IMR-90 (cell line): ENCODE measurements around the gene EPHB1. TPM values are rescaled to one million over a fixed set of nuclear protein-coding genes. Genes with fewer than 3 reads are reported as not detected.

ENCODE experiments used
- ATAC-seq: fragments of 200-7000 bp; cut with Tn5 transposase; 2 replicates; pipeline ENCODE4 v1.9.1; 2020; ENCODE audit warnings: low read depth, mild to moderate bottlenecking, moderate library complexity
- BruUV-seq: library from RNA; stranded (reverse); fragments of 400-500 nt; replicated peaks from 2 replicates; lab custom pipeline; 2021; lab: Mats Ljungman, UMichigan
- CTCF ChIA-PET: fragments of 300-600 bp; formaldehyde crosslinking; extraction: SDS; loops from one replicate; lab custom pipeline; 2021; ENCODE audit warnings: antibody characterized with exemption; lab: Yijun Ruan, JAX
- POLR2A ChIA-PET: fragments of 300-600 bp; sonication (Branson Sonifier 250); formaldehyde crosslinking; loops from one replicate; lab custom pipeline; 2022; ENCODE audit warnings: antibody characterized with exemption; ENCODE audit not compliant: unreplicated experiment; lab: Charles Lee
- DNase-seq: peaks from one replicate; pipeline ENCODE4 v3.0.0; 2013
- H2AFZ ChIP-seq: replicated peaks from 2 replicates; pipeline ENCODE3; 2013; ENCODE audit warnings: low read length, mild to moderate bottlenecking; ENCODE audit not compliant: poor library complexity
- H2AK5ac ChIP-seq: 2 replicates; pipeline ENCODE4 v1.6.1; 2013; ENCODE audit warnings: low read depth, low read length, inconsistent platforms
- H2AK9ac ChIP-seq: replicated peaks from 2 replicates; pipeline ENCODE3; 2013; ENCODE audit warnings: mild to moderate bottlenecking, low read depth, low read length, moderate library complexity; ENCODE audit not compliant: poor library complexity
- H2BK120ac ChIP-seq: 2 replicates; pipeline ENCODE4 v1.6.1; 2013; ENCODE audit warnings: low read depth, low read length, inconsistent platforms
- H2BK15ac ChIP-seq: 3 replicates; pipeline ENCODE4 v1.6.1; 2013; ENCODE audit warnings: low read depth, low read length, inconsistent platforms
- H2BK20ac ChIP-seq: 2 replicates; pipeline ENCODE4 v1.6.1; 2013; ENCODE audit warnings: low read depth, mild to moderate bottlenecking, inconsistent platforms, low read length, moderate library complexity
- H2BK5ac ChIP-seq: 2 replicates; pipeline ENCODE4 v1.6.1; 2013; ENCODE audit warnings: mild to moderate bottlenecking, low read depth, low read length, inconsistent platforms; ENCODE audit not compliant: poor library complexity, severe bottlenecking
- H3K14ac ChIP-seq: replicated peaks from 2 replicates; pipeline ENCODE4 v1.6.1; 2013; ENCODE audit warnings: low read depth, low read length, inconsistent platforms
- H3K18ac ChIP-seq: 2 replicates; pipeline ENCODE4 v1.6.1; 2013; ENCODE audit warnings: low read depth, low read length, control low read depth
- H3K23ac ChIP-seq: 2 replicates; pipeline ENCODE4 v1.6.1; 2013; ENCODE audit warnings: low read depth, low read length, inconsistent platforms
- H3K27ac ChIP-seq: 2 replicates; pipeline ENCODE4 v1.5.1; 2013; ENCODE audit warnings: mild to moderate bottlenecking, control low read depth, low read length; ENCODE audit not compliant: insufficient read depth
- H3K27me3 ChIP-seq: 2 replicates; pipeline ENCODE4 v1.6.1; 2013; ENCODE audit warnings: low read length; ENCODE audit not compliant: control insufficient read depth, insufficient read depth
- H3K36me3 ChIP-seq: 2 replicates; pipeline ENCODE4 v1.6.1; 2013; ENCODE audit warnings: low read length, mixed read lengths; ENCODE audit not compliant: control insufficient read depth, insufficient read depth
- H3K4ac ChIP-seq: 2 replicates; pipeline ENCODE4 v1.6.1; 2013; ENCODE audit warnings: low read depth, low read length, inconsistent platforms
- H3K4me1 ChIP-seq: 2 replicates; pipeline ENCODE4 v1.6.1; 2013; ENCODE audit warnings: low read length, mixed read lengths; ENCODE audit not compliant: control insufficient read depth, insufficient read depth
- H3K4me2 ChIP-seq: 2 replicates; pipeline ENCODE4 v1.6.1; 2013; ENCODE audit warnings: low read depth, mild to moderate bottlenecking, control low read depth, low read length, moderate library complexity
- H3K4me3 ChIP-seq: 2 replicates; pipeline ENCODE4 v1.5.1; 2013; ENCODE audit warnings: low read depth, mild to moderate bottlenecking, control low read depth, low read length, moderate library complexity; ENCODE audit not compliant: insufficient read depth
- H3K56ac ChIP-seq: 2 replicates; pipeline ENCODE4 v1.6.1; 2013; ENCODE audit warnings: low read length, inconsistent platforms; ENCODE audit not compliant: insufficient read depth; ENCODE audit errors: extremely low read depth
- H3K79me1 ChIP-seq, 2 experiments: 2 replicates each; pipeline ENCODE4 v1.6.1; 2013; ENCODE audit warnings: low read length in 2 of 2, inconsistent platforms in 1 of 2, low read depth in 1 of 2
- H3K9ac ChIP-seq: 2 replicates; pipeline ENCODE4 v1.6.1; 2013; ENCODE audit warnings: low read depth, low read length, control low read depth
- H3K9me1 ChIP-seq: 2 replicates; pipeline ENCODE4 v1.6.1; 2013; ENCODE audit warnings: low read length, inconsistent platforms; ENCODE audit not compliant: insufficient read depth
- H3K9me3 ChIP-seq: 2 replicates; pipeline ENCODE4 v1.6.1; 2013; ENCODE audit warnings: low read length; ENCODE audit not compliant: control insufficient read depth, insufficient read depth
- H4K20me1 ChIP-seq: 2 replicates; pipeline ENCODE4 v1.6.1; 2013; ENCODE audit warnings: low read length, inconsistent platforms; ENCODE audit not compliant: insufficient read depth
- H4K5ac ChIP-seq: 2 replicates; pipeline ENCODE4 v1.6.1; 2013; ENCODE audit warnings: mild to moderate bottlenecking, low read depth, low read length, control low read depth
- H4K8ac ChIP-seq, 2 experiments: 2 replicates each; pipeline ENCODE4 v1.6.1; 2013; ENCODE audit warnings: low read depth in 2 of 2, low read length in 2 of 2, control low read depth in 1 of 2, inconsistent platforms in 1 of 2
- H4K91ac ChIP-seq: 2 replicates; pipeline ENCODE4 v1.6.1; 2013; ENCODE audit warnings: low read depth, low read length, inconsistent platforms; ENCODE audit not compliant: insufficient read depth
- BHLHE40 ChIP-seq: fragments of 150-350 bp; IDR thresholded peaks from 2 replicates; pipeline ENCODE4 v1.6.1; 2016; ENCODE audit warnings: mild to moderate bottlenecking, low read depth, low read length
- ELK1 ChIP-seq: fragments of 150-350 bp; IDR thresholded peaks from 2 replicates; pipeline ENCODE4 v1.6.1; 2016; ENCODE audit warnings: low read depth, mild to moderate bottlenecking, low read length, moderate library complexity, borderline replicate concordance
- FOS ChIP-seq: fragments of 150-350 bp; IDR thresholded peaks from 2 replicates; pipeline ENCODE4 v1.6.1; 2016; ENCODE audit warnings: low read depth, low read length
- MAFK ChIP-seq: IDR thresholded peaks from 2 replicates; pipeline ENCODE4 v1.6.1; 2012; ENCODE audit warnings: low read depth, low read length, improper control_type of control experiment
- MXI1 ChIP-seq: IDR thresholded peaks from 2 replicates; pipeline ENCODE4 v1.6.1; 2012; ENCODE audit warnings: low read depth, mild to moderate bottlenecking, low read length, moderate library complexity, borderline replicate concordance
- NFE2L2 ChIP-seq: fragments of 150-350 bp; IDR thresholded peaks from 2 replicates; pipeline ENCODE4 v1.6.1; 2016; ENCODE audit warnings: low read depth, mild to moderate bottlenecking, low read length
- RAD21 ChIP-seq: IDR thresholded peaks from 2 replicates; pipeline ENCODE4 v1.6.1; 2012; ENCODE audit warnings: low read length, improper control_type of control experiment
- WGBS, 2 experiments: methylation state at CpG; one replicate each; pipeline versions ENCODE4 v1.1.5 to v1.1.7; 2013; ENCODE audit warnings: missing lambda C conversion rate in 2 of 2; ENCODE audit not compliant: insufficient read length in 1 of 2; ENCODE audit errors: extremely low coverage in 2 of 2; 5-methylcytosine and 5-hydroxymethylcytosine counted together
- dilution Hi-C: fragments of 300-500 bp; cut with HindIII; formaldehyde crosslinking; loops from one replicate; pipeline ENCODE4 v1.14.3; 2018; ENCODE audit warnings: low sequenced_read_pairs; ENCODE audit not compliant: unreplicated experiment
- in situ Hi-C: fragments of 300-500 bp; cut with MboI; formaldehyde crosslinking; loops from 3 replicates; pipeline ENCODE4 v1.14.3; 2019; ENCODE audit warnings: low sequenced_read_pairs, inconsistent platforms, mixed read lengths
- intact Hi-C: fragments of 100-400 bp; cut with micrococcal nuclease; formaldehyde crosslinking; loops from 2 replicates; pipeline ENCODE4 v1.10.0; 2022
- polyA plus RNA-seq, 3 experiments: library from polyadenylated mRNA; depleted of rRNA; stranded (reverse); fragments of >200 nt; gene quantifications; 2 replicates each; pipeline ENCODE4 v1.2.3, GENCODE V29; 2012; ENCODE audit warnings: low replicate concordance in 1 of 3
- total RNA-seq: library from RNA; depleted of rRNA; stranded (reverse); fragments of >200 nt; gene quantifications from 2 replicates; pipeline ENCODE4 v1.2.3, GENCODE V29; 2012

Gene EPHB1
- total and polyA plus RNA-seq, 2 of the 4 experiments (the other 2 are of a cell fraction) = 0.17 to 0.36 TPM

- no peaks in the 10 kb centered on the region for H3K4me1 ChIP-seq
- H3K79me1 ChIP-seq = no peaks in the 10 kb centered on the region
- no peak overlapping the region for H2BK15ac ChIP-seq
- BruUV-seq = no TSS peak
- H4K91ac ChIP-seq = no peak overlapping the region
- H3K4ac ChIP-seq = no peak overlapping the region
- H3K9me1 ChIP-seq = no peaks in the 10 kb centered on the region
- H2BK120ac ChIP-seq = no peak overlapping the region
- no peak overlapping the region for H2BK5ac ChIP-seq
- WGBS, 2 experiments = no CpG with 5 or more reads among the region's 3 CpGs
- dilution Hi-C loops (no loop called here), intact Hi-C loops (no loop called here), in situ Hi-C loops (loop anchor here (5.0 kb wide), 1 partner anchor 155 kb away; no protein-coding TSS in a partner anchor)
- no peak overlapping the region for H3K9ac ChIP-seq
- H3K4me3 ChIP-seq = no peak overlapping the region
- no peak overlapping the region for H2AFZ ChIP-seq
- no peak overlapping the region for H4K8ac ChIP-seq
- no peak overlapping the region for H3K18ac ChIP-seq
- H3K4me2 ChIP-seq = no peak overlapping the region
- no peak overlapping the region for H3K56ac ChIP-seq
- POLR2A ChIA-PET = no interaction called here
- H4K20me1 ChIP-seq = no peaks in the 10 kb centered on the region
- no peak overlapping the region for H3K14ac ChIP-seq
- TF ChIP-seq MAFK = no peak
- TF ChIP-seq NFE2L2 = no peak
- TF ChIP-seq FOS = no peak
- no peak for TF ChIP-seq ELK1
- TF ChIP-seq RAD21 = no peak
- TF ChIP-seq MXI1 = no peak
- no peak for TF ChIP-seq BHLHE40
- H3K27me3 ChIP-seq = peaks cover 6% of the 10 kb centered on the region
- no peaks in the 10 kb centered on the region for H3K36me3 ChIP-seq
- no peak overlapping the region for H2BK20ac ChIP-seq
- H3K9me3 ChIP-seq = no peaks in the 10 kb centered on the region
- no peak overlapping the region for H3K27ac ChIP-seq
- DNase-seq (no peak), ATAC-seq (no peak)
- H2AK9ac ChIP-seq = no peak overlapping the region
- H3K23ac ChIP-seq = no peak overlapping the region
- H4K5ac ChIP-seq = no peak overlapping the region
- H2AK5ac ChIP-seq = no peak overlapping the region
- CTCF ChIA-PET = no interaction called here
These were observed 37.5 kb upstream of the EPHB1 start for GRCh38 chr3:134757549-134758069.
